Activated B cell treated with CpG ODN at 0.5 μM for 24 hours (primary cell): ENCODE measurements around the gene DOCK2. TPM values are rescaled to one million over a fixed set of nuclear protein-coding genes. Genes with fewer than 3 reads are reported as not detected.

Experiments used
- ATAC-seq: fragments of 200-7000 bp; cut with Tn5 transposase; one replicate; pipeline ENCODE4 v1.10.0; 2021; ENCODE audit warnings: low read depth, mild to moderate bottlenecking, moderate library complexity
- CTCF ChIA-PET: fragments of 350-600 bp; sonication (Branson Sonifier 250); formaldehyde crosslinking; loops from one replicate; lab custom pipeline; 2021; ENCODE audit warnings: antibody characterized with exemption; lab: Charles Lee
- POLR2A ChIA-PET: fragments of 350-600 bp; sonication (Branson Sonifier 250); formaldehyde crosslinking; loops from one replicate; lab custom pipeline; 2021; ENCODE audit warnings: antibody characterized with exemption; lab: Charles Lee
- DNase-seq: peaks from one replicate; pipeline ENCODE4 v3.0.0; 2022
- H3K27ac Mint-ChIP-seq: one replicate; pipeline ENCODE4 v1.8.0; 2020; ENCODE audit warnings: mixed read lengths
- H3K27me3 Mint-ChIP-seq: one replicate; pipeline ENCODE4 v1.8.0; 2021; ENCODE audit warnings: mixed read lengths
- H3K36me3 Mint-ChIP-seq: one replicate; pipeline ENCODE4 v1.8.0; 2021; ENCODE audit warnings: low read depth, mixed read lengths
- H3K4me1 Mint-ChIP-seq: one replicate; pipeline ENCODE4 v1.8.0; 2021; ENCODE audit warnings: mixed read lengths
- H3K4me3 Mint-ChIP-seq: one replicate; pipeline ENCODE4 v1.8.0; 2020; ENCODE audit warnings: mild to moderate bottlenecking, mixed read lengths
- H3K9me3 Mint-ChIP-seq: one replicate; pipeline ENCODE4 v1.8.0; 2020; ENCODE audit warnings: mixed read lengths
- intact Hi-C: fragments of 100-400 bp; cut with micrococcal nuclease; formaldehyde crosslinking; loops from one replicate; pipeline ENCODE4 v1.15.1; 2024
- total RNA-seq: library from RNA; stranded (reverse); gene quantifications from 2 replicates; pipeline ENCODE4 v1.2.3, GENCODE V29; 2022
- TF ChIP-seq, protein P1 (sequence below): fragments of 200-600 bp; IDR thresholded peaks from one replicate; pipeline ENCODE4 v1.8.0; 2022; ENCODE audit warnings: antibody characterized with exemption, mild to moderate bottlenecking

The DOCK2 gene
- total RNA-seq, 1 donor from 2014 or later, result 344 TPM

DNA sequence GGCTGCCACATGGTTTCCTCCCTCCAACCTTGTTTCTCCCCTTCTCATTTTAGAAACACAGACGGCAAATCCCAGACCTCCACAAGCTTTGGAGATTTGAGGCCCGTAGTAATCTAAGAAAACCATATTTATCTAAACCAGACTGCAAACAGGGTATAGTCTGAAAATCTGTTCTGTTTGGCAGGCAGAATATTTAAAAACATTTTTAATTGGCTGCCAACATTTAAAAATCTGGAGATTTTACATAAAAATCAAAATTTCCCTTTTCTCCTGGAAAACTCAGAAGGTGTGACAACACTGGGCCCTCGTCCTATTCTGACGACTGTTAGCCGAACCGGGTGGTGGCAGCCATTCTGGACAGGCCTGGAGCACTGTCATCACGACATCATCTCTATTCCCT, 401.2 kb downstream of the DOCK2 start:
- Mint-ChIP-seq H3K36me3 (peaks cover 93% of the 10 kb centered on the region), H3K27me3 (no peaks in the 10 kb centered on the region), H3K9me3 (no peaks in the 10 kb centered on the region), H3K4me3 (no peak overlapping the region), H3K4me1 (no peaks in the 10 kb centered on the region), H3K27ac (no peak overlapping the region)
- ChIA-PET POLR2A (no interaction called here), CTCF (no interaction called here)
- TF ChIP-seq, protein P1, sequence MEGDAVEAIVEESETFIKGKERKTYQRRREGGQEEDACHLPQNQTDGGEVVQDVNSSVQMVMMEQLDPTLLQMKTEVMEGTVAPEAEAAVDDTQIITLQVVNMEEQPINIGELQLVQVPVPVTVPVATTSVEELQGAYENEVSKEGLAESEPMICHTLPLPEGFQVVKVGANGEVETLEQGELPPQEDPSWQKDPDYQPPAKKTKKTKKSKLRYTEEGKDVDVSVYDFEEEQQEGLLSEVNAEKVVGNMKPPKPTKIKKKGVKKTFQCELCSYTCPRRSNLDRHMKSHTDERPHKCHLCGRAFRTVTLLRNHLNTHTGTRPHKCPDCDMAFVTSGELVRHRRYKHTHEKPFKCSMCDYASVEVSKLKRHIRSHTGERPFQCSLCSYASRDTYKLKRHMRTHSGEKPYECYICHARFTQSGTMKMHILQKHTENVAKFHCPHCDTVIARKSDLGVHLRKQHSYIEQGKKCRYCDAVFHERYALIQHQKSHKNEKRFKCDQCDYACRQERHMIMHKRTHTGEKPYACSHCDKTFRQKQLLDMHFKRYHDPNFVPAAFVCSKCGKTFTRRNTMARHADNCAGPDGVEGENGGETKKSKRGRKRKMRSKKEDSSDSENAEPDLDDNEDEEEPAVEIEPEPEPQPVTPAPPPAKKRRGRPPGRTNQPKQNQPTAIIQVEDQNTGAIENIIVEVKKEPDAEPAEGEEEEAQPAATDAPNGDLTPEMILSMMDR, result no peak
- intact Hi-C loops, result no loop called here
- DNase-seq (no peak), ATAC-seq (no peak)

DNA sequence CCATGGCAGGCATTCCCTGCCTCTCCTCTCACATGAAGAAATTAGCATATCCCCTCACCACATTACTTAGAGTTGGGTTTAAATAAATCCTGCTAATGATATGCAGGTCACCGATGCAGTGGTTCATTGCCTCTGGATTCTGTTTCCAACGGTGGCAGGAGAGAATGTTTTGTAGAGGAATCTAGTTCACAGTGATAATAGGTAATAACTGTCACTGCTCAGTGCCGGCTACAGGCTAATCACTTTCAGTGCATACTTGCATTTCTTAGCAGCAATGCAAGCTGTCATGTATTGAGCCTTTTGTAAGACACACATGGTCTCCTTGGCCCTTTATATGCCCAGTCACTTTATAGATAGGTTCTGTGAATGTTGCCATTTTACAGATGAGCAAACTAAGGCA, 402.8 kb downstream of the DOCK2 start:
- DNase-seq (no peak), ATAC-seq (no peak)
- no peak overlapping the region for H3K27ac Mint-ChIP-seq
- TF ChIP-seq, protein P1, result no peak
- H3K9me3 Mint-ChIP-seq, result no peaks in the 10 kb centered on the region
- no peaks in the 10 kb centered on the region for H3K4me1 Mint-ChIP-seq
- H3K4me3 Mint-ChIP-seq, result no peak overlapping the region
- ChIA-PET POLR2A (no interaction called here), CTCF (no interaction called here)
- H3K36me3 Mint-ChIP-seq, result peaks cover 93% of the 10 kb centered on the region
- no peaks in the 10 kb centered on the region for H3K27me3 Mint-ChIP-seq
- intact Hi-C loops, result no loop called here

DNA sequence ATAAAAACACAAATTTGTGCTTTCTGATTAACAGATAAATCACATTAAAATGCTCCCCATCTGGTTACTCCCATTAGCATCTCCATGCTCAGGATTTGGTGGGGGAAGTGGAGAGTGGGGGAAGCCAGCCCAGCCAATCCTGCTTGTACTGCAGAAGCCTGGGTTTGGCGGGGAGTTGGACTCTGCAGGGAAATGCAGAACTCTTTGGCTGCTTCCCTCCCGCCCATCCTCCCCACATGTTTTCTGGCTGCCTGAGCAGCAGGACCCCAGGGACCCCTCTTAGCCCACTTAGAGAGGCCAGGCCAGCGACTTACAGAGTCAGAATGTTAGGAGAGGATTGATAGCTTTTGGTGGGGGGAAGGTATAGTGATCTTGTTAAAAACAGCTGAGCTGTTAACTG, 409.2 kb downstream of the DOCK2 start:
- no peak overlapping the region for H3K27ac Mint-ChIP-seq
- ATAC-seq, result no peak
- intact Hi-C loops, result no loop called here

DNA sequence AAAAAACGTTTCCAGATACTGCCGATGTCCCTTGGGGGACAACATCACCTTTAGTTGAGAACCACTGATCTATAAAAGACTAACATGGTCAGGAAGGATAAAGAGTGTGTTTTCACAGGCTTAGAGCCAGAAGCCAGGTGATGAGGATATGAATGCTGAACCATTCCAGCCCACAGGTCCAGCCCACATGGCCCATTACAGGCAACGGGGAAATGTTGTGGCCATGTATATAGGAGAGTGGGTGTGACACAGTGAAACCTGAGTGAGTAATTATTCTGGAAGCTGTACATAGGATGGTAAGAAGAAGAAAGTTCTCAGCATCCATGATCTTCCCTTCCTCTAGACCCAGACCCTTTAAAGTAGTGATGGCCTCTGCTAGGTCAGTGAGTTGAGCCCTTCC, 412.6 kb downstream of the DOCK2 start:
- intact Hi-C loops, result no loop called here
- DNase-seq (no peak), ATAC-seq (no peak)
- Mint-ChIP-seq H3K4me1 (no peaks in the 10 kb centered on the region), H3K4me3 (no peak overlapping the region), H3K27ac (no peak overlapping the region), H3K36me3 (peaks cover 93% of the 10 kb centered on the region), H3K27me3 (no peaks in the 10 kb centered on the region), H3K9me3 (no peaks in the 10 kb centered on the region)
- TF ChIP-seq, protein P1, result no peak
- ChIA-PET POLR2A (no interaction called here), CTCF (no interaction called here)

More for the DNA sequence above, 409.2 kb downstream of the DOCK2 start:
- TF ChIP-seq, protein P1, result no peak
- no peak for DNase-seq
- CTCF ChIA-PET, result no interaction called here
- Mint-ChIP-seq H3K4me3 (no peak overlapping the region), H3K36me3 (peaks cover 93% of the 10 kb centered on the region), H3K9me3 (no peaks in the 10 kb centered on the region), H3K4me1 (no peaks in the 10 kb centered on the region), H3K27me3 (no peaks in the 10 kb centered on the region)
- POLR2A ChIA-PET, result no interaction called here

DNA sequence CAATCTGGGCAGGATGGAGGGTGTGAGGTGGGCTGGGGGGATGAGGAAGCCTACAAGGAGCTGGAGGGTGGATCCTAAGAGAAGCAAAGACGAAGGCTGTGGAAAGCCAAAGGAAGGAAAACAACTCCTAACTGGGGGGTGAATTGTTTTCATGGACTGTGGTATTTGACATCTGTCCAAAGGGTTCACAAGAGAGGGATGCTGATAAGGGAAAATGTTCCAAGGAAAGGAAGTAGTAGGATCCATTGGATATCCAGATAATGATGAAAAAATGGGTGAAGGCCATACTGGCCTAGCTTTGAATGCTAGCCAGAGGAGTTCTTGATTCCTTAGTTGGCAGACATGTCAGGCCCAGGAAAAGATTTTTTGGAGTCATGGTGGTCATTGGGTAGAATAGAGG, 416.8 kb downstream of the DOCK2 start:
- no peak overlapping the region for H3K27ac Mint-ChIP-seq
- ChIA-PET CTCF (no interaction called here), POLR2A (no interaction called here)
- H3K27me3 Mint-ChIP-seq, result no peaks in the 10 kb centered on the region
- no peak overlapping the region for H3K4me3 Mint-ChIP-seq
- intact Hi-C loops, result no loop called here
- H3K36me3 Mint-ChIP-seq, result peaks cover 98% of the 10 kb centered on the region
- no peaks in the 10 kb centered on the region for H3K9me3 Mint-ChIP-seq
- no peak for ATAC-seq
- no peaks in the 10 kb centered on the region for H3K4me1 Mint-ChIP-seq
- no peak for DNase-seq
- TF ChIP-seq, protein P1, result no peak
